ENCODE measurements around the gene SLC38A2. TPM values are rescaled to one million over a fixed set of nuclear protein-coding genes. Genes with fewer than 3 reads are reported as not detected.

Gene SLC38A2
- total RNA-seq, 1 experiment from 2014 or later: 381 TPM

- Mint-ChIP-seq H3K36me3 (peaks cover 80% of the 10 kb centered on the region), H3K27me3 (ENCODE audit: low read depth) (no peaks in the 10 kb centered on the region; the same call in 1 of the 2 replicates), H3K27ac (peak overlapping the region; percentile 60), H3K4me1 (peaks cover 58% of the 10 kb centered on the region), H3K4me3 (peak overlapping the region; percentile 98), H3K9me3 (no peaks in the 10 kb centered on the region)
- TF ChIP-seq HMGXB4 (CRISPR knock-in tag; IDR thresholded peaks at IDR 0.05): no peak
- TF ChIP-seq ZNF396 (CRISPR knock-in tag; IDR thresholded peaks at IDR 0.05; ENCODE audit: borderline replicate concordance): no peak
- no peak for TF ChIP-seq IRF2 (CRISPR knock-in tag; IDR thresholded peaks at IDR 0.05; ENCODE audit: borderline replicate concordance, low read depth)
- TF ChIP-seq, protein P1, sequence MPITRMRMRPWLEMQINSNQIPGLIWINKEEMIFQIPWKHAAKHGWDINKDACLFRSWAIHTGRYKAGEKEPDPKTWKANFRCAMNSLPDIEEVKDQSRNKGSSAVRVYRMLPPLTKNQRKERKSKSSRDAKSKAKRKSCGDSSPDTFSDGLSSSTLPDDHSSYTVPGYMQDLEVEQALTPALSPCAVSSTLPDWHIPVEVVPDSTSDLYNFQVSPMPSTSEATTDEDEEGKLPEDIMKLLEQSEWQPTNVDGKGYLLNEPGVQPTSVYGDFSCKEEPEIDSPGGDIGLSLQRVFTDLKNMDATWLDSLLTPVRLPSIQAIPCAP (CRISPR knock-in tag; IDR thresholded peaks at IDR 0.05): no peak
- TF ChIP-seq SOX15 (CRISPR knock-in tag; IDR thresholded peaks at IDR 0.05): no peak
- TF ChIP-seq E2F1 (CRISPR knock-in tag; IDR thresholded peaks at IDR 0.05): no peak
- no peak for TF ChIP-seq TEAD4 (CRISPR knock-in tag; IDR thresholded peaks at IDR 0.05)
- TF ChIP-seq CBFB (CRISPR knock-in tag; IDR thresholded peaks at IDR 0.05; ENCODE audit: low read depth): no peak
- no peak for TF ChIP-seq ZNF219 (CRISPR knock-in tag; IDR thresholded peaks at IDR 0.05; ENCODE audit: borderline replicate concordance)
- TF ChIP-seq, protein P2, sequence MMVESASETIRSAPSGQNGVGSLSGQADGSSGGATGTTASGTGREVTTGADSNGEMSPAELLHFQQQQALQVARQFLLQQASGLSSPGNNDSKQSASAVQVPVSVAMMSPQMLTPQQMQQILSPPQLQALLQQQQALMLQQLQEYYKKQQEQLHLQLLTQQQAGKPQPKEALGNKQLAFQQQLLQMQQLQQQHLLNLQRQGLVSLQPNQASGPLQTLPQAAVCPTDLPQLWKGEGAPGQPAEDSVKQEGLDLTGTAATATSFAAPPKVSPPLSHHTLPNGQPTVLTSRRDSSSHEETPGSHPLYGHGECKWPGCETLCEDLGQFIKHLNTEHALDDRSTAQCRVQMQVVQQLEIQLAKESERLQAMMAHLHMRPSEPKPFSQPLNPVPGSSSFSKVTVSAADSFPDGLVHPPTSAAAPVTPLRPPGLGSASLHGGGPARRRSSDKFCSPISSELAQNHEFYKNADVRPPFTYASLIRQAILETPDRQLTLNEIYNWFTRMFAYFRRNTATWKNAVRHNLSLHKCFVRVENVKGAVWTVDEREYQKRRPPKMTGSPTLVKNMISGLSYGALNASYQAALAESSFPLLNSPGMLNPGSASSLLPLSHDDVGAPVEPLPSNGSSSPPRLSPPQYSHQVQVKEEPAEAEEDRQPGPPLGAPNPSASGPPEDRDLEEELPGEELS (CRISPR knock-in tag; IDR thresholded peaks at IDR 0.05): no peak
- TF ChIP-seq RORB (CRISPR knock-in tag; IDR thresholded peaks at IDR 0.05): no peak
- TF ChIP-seq, protein P3, sequence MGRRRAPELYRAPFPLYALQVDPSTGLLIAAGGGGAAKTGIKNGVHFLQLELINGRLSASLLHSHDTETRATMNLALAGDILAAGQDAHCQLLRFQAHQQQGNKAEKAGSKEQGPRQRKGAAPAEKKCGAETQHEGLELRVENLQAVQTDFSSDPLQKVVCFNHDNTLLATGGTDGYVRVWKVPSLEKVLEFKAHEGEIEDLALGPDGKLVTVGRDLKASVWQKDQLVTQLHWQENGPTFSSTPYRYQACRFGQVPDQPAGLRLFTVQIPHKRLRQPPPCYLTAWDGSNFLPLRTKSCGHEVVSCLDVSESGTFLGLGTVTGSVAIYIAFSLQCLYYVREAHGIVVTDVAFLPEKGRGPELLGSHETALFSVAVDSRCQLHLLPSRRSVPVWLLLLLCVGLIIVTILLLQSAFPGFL (CRISPR knock-in tag; IDR thresholded peaks at IDR 0.05; ENCODE audit: borderline replicate concordance): no peak
- no peak for TF ChIP-seq NFE2L1 (CRISPR knock-in tag; IDR thresholded peaks at IDR 0.05)
- no peak for TF ChIP-seq NR1H2 (CRISPR knock-in tag; IDR thresholded peaks at IDR 0.05)
- no peak for TF ChIP-seq ZNF121 (CRISPR knock-in tag; IDR thresholded peaks at IDR 0.05)
- no peak for TF ChIP-seq ESRRA (CRISPR knock-in tag; IDR thresholded peaks at IDR 0.05; ENCODE audit: borderline replicate concordance)
- ChIA-PET POLR2A (no interaction called here), CTCF (no interaction called here)
- DNase-seq (ENCODE audit: low spot score) (no peak), ATAC-seq (no peak)
Observed at GRCh38 chr12:46369095-46369473, 3.5 kb downstream of the SLC38A2 start.

GRCh38 chr12:46368684-46369083 lies 3.9 kb downstream of the SLC38A2 start:
- ChIA-PET CTCF (no interaction called here), POLR2A (interaction anchor here (0.9 to 1.0 kb wide), 3 partner anchors 10 to 99 kb away, joined by 3 to 5 read pairs (median 3); no protein-coding TSS in a partner anchor)
- Mint-ChIP-seq H3K36me3 (peaks cover 84% of the 10 kb centered on the region), H3K27ac (no peak overlapping the region), H3K4me3 (peak overlapping the region; percentile 98), H3K27me3 (ENCODE audit: low read depth) (no peaks in the 10 kb centered on the region; the same call in 1 of the 2 replicates), H3K9me3 (no peaks in the 10 kb centered on the region), H3K4me1 (peaks cover 56% of the 10 kb centered on the region)
- ATAC-seq (no peak), DNase-seq (ENCODE audit: low spot score) (no peak)
- TF ChIP-seq NFATC4 (CRISPR knock-in tag; IDR thresholded peaks at IDR 0.05) (0 out of 2 replicates have a peak, but pooled peaks have one; percentile 16), EMX1 (CRISPR knock-in tag; IDR thresholded peaks at IDR 0.05) (no peak)
